ENCODE results near the gene DPF3.

DPF3 gene

DNA sequence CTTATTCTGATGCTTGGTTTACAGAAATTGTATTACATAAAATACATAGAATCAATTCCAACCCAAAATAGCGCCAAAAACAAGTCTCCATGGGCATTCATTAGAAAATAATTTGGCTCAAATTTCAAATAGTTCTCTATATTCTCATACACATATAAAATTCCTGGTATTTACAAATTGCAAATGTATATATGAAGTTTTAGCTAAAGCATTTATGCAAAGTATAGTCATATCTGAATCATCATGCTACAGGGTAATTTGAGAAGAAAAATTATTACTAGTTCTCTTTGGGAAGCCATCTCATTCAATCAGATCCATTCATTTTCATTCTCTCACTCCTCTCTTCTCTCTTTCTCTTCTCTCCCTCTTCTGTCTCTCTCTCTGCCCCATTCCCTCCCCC is 257.8 kb downstream of the DPF3 start:
- no peak for FAIRE-seq

- no peak for FAIRE-seq
These were observed 258.9 kb downstream of the DPF3 start for GRCh38 chr14:72634691-72635616.

- no peak for FAIRE-seq
These were observed 260.4 kb downstream of the DPF3 start for GRCh38 chr14:72633551-72633950.

GRCh38 chr14:72632727-72633126 is 261.2 kb downstream of the DPF3 start:
- FAIRE-seq: no peak

GRCh38 chr14:72631401-72631800 is 262.5 kb downstream of the DPF3 start:
- no peak for FAIRE-seq

DNA sequence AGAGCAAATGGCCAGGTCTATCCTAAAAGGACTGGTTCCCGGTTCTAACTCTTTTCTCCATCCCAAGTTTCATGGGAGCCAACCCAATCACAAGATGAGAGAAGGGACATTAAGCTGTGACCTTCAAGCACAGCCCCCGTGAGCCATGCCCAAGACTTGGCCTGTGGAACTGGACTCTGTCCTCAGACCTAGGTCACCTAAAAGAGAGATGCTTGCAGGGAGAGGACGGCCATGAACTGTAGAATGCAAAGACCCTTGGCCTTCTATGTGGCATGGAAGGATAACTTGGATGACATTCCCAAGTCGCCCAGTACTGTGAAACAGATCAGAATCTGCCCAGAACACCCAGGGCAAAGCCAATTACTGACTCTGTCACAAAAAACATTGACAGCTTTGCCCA is 263.5 kb downstream of the DPF3 start:
- FAIRE-seq: no peak

GRCh38 chr14:72629534-72629933 is 264.4 kb downstream of the DPF3 start:
- FAIRE-seq: no peak

DNA sequence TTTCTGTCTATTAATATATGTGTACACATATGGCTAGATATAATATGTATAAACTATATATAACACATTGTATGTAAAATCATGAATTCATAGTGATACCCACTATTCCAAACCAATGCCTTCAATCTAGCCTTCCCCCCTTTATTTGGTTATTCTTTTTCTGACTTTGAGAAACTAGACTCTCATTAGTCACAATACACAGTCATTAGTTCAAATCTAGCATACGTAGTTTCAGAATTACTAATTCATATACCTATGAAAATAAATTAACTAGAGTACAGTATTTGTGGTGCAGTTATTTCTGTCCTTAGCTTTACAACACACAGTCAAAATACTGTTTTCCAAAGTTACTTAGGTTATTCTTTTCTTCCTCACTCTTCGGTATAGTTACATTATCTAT is 268.2 kb downstream of the DPF3 start:
- FAIRE-seq: no peak

DNA sequence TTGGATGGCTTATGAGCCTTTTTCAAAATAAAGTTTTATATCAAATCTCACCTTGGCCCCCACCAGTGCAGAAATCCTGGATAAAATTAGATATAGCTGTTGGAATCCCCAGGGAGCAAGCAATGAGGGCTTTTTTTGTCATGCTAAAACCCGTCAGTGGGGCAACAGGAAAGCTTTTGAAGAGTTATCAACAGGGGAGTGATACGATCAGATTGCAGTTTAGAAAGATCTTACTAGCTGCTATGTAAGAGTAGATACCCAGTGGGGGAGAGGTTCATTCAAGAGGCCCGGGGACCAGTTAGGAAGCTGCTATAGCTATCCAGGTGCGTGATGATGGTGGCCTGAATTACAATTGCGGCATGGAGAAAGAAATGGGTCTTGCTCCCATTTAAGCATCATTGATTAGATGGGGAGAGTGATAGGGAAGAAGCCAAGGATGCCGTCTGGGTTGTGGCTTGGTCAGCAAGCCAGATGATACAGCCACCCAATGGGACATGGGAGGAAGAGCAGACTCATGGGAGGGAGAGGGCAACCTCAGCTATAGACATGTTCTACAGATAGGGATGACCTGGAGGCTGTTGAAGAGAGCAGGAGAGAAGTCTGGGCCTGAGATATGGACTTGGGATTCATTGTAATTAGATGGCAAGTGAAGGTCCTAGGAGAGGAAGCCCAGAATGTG is 272.4 kb downstream of the DPF3 start:
- FAIRE-seq: no peak

DNA sequence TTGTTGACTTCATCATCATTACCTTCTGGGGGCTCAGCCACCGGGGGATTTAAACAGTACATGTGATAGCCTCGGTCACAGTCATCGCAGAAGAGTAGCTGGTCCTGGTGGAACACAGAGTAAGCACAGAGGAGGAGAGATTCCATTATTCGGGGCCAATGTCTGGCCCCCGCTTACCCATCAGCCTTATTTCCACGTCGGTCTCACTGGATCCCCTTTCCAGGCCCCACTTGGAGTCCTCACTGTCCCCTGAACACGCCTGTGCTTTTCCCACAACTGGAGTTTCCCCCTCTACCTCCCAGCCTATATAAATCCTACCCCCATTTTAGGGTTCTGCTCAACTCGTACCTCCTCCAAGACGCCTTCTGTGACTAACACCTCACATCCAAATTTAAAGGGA is 274.0 kb downstream of the DPF3 start:
- FAIRE-seq: no peak

DNA sequence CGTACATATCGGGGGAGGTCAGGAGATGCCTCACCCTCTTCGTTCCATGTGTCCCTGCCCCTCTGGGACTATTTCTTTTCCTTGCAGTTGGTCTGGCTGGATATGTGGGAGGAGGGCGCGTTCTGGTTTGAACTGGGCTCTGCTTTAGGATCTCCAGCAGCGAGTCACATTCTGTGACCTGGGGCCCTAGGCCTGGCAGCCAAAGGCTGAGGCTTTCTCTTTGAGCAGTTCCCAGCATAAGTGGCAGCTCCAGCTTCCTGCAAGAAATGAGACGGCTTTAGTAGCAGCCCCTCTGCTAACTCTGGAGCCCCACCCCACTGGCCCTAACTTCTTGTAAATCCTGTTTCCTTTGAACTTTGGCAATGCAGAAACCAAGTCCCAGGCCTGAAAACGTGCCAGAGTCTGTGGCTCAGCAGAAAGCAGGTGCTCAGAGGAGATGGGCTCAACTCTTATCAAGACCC is 274.8 kb downstream of the DPF3 start:
- no peak for FAIRE-seq

DNA sequence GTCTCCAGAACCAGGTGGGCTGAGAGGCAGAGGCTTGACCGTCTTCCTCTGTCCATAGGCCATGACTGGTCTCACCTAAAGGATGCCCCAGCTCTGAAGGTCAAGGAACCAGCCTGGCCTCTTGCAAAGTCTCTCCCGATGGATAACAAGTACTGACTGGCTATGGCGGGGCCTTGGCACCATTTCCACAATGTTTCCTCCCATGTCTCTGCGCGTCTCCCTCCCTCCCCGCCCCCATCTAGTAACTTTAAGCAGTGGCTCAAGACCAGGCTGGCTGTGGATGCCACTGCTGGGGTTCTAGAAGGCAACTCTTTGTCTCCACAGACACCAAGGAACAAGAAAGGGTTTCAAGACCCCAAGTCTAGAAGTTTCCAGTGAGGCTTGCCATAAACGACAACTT is 275.5 kb downstream of the DPF3 start:
- FAIRE-seq: no peak

GRCh38 chr14:72617391-72618031 is 276.4 kb downstream of the DPF3 start:
- FAIRE-seq: no peak

- FAIRE-seq: no peak
These were observed 277.1 kb downstream of the DPF3 start for GRCh38 chr14:72616811-72617210.

DNA sequence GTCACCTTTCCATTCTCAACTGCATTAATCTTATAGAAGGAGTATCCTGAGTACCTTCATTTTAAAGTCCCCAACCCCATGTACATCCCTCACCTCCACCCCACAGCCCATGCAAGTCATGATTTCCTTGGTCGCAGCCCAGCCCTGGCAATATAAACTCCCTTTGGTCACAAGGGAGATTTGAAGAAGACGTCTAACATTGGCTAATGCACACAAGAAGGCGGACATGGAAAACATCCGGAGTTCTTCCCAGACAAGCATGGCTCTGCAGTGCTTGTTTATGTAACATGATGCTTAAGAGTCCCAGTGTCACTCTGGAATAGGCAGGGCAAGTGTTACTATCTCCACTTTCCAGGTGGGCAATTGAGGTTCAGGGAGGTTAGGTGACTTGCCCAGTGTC is 277.6 kb downstream of the DPF3 start:
- FAIRE-seq: peak; percentile 4

DNA sequence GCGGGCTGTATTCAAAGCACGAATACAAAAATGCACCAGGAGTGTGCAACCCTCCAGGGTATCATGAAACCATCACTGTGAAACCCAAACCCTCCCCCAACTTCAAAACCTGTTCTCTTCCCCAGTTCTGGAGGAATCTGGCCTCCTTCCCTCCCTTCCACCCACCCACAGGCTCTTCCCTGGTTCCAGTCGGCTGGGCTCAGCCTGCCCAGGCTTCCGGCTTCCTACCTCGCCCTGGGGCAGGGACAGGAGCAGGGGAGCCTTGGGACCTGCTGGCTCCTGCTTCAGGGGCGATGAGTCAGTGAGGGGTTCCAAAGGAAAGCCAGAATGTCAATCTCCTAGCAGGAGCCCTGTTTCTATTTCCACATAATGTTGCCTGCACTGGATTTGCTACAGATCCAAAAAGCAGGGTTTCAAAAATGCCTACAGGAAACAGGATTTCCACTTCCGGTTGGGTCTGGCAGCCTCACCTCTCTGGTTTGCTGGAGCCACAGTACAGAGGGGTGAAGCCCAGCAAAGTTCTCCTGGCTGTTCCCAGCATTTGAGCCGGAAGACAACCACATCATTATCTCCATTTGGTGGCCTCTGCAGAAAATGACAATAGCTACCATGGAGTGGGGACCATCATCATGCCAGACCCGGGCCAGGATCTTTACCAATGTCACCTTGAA is 278.3 kb downstream of the DPF3 start:
- FAIRE-seq: no peak

DNA sequence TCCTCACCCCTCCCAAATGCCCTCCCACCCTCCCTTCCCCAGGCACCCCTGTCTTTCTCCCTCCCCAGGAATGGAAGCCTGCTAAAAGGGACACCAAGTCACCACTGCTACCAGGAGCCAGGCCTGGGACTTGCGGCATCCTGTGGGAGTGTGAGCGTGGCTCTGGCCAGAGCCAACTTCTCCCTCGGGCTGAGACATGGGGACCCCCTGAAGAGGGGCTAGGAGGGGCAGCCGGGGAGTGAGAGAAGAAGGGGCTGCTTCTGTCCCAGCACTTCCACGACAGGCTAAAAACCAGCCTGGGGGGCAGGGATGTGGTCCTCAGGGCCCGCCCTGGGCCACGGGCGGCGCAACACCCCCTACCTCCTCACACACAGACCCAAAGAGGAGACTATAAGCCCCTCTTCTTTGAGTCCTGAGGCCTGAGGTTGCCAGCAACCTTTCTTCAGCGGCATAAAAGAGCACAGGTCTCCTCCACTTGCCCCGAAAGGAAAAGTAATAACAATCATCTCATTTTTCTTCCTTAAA is 278.9 kb downstream of the DPF3 start:
- FAIRE-seq: no peak

DNA sequence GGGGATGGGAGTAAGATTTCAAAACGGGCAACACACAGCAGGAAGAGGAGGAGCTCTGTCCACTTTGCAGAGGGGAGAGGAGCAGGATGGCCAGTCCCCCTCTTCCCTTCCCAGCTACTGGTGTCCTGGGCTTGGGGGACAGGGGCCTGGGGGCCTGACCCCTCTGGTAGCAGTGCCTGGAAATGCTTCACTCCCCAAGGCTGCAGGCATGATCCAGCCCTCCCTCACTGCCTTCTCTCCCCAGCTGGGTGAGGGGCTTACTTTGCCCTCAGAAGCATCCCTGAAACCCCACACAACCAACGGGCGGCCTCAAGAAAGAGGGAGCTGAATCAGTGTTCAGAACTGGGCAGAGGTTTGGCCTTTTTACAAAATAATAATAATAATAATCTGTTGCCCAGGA is 279.5 kb downstream of the DPF3 start:
- no peak for FAIRE-seq

- FAIRE-seq: no peak
These were observed 280.0 kb downstream of the DPF3 start for GRCh38 chr14:72613975-72614319.

DNA sequence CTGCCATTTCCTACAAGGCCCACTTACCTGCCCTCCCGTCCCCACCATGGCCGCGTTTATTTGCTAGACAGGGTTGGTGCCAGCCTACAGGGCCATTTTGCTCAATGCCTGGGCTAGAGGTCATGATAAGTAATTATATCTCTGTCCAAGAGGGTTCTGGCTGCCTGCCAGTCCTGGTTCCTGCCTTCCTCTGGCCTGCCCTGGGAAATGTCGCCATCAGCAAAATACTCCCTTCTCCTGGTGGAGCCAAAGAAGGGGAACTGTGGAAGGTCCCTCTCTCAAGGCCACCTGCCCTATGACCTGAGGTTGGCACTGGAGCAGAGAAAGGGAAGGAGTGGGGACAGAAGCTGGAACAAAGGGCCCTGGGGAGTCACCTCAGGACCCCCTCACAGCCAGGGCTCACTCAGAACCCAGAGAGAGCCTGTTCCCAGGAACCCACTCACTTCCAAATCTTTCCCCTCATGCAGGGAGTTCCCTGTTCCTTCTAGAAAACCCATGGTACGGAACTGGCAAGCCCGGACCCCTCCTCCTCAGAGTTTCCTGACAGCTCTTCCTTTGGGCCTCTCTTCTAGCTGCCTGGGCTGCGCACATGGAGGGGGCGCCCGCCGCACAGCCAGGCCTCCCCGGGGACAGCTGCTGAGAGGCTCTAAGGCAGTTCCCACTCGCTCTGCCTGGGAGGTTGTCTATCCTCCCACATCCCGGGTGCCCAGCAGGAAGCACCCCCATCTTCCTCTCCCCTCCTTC is 280.5 kb downstream of the DPF3 start:
- no peak for FAIRE-seq

- FAIRE-seq: no peak
These were observed 281.9 kb downstream of the DPF3 start for GRCh38 chr14:72612041-72612440.

DNA sequence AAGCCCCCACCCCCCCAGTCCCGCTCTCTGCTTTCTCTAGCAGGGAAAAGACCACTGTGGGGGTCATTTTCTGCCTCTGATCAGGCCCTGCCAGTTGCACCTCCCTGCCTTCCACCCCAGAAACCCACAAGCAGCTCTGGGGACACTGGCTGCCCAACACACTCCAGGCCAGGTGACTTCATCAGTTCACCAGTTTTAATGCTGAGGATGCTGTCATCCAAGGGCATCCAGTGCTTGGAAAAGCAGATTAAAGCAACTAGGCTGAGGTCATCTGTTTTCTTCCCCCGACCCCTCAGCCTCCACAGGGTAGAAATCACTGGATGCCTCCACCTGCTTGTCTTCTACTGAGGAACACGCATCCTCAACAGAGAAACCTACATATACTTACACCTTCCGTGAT is 282.4 kb downstream of the DPF3 start:
- no peak for FAIRE-seq

Data from endometrium (tissue), 2 donors.